ENCODE measurements around the gene SEC14L5. TPM values are rescaled to one million over a fixed set of nuclear protein-coding genes. Genes with fewer than 3 reads are reported as not detected.

Gene SEC14L5
- total RNA-seq, 2 experiments from 2014 or later, result 0.09 to 0.28 TPM

DNA sequence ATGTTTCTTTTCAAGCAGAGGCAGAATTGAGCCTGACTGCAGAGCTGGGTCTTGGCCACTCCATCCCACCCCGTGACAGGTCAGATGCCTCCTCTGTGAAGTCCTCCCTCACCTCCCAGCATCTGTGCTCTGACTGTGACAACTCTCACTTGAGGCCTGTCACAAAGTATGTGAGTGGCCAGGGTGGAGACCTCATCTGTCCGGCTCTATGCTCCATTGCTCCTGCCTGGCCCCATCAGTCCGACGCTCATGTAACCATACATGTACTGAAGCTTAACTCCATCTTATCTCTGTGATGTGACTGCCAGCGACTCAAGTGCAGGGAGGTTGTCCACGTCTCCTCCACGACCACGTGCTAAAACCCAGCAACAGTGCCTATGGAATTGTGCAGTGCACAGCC lies 24.7 kb upstream of the SEC14L5 start:
- ATAC-seq, result no peak
- no peaks in the 10 kb centered on the region for H3K9me3 Mint-ChIP-seq (ENCODE audit: low read depth)
- CTCF ChIA-PET, result no interaction called here
- intact Hi-C loops (cut with DNase I, micrococcal nuclease), result no loop called here
- H3K4me3 Mint-ChIP-seq, result no peak overlapping the region
- H3K4me1 Mint-ChIP-seq, result peaks cover 5% of the 10 kb centered on the region
- peaks cover 28% of the 10 kb centered on the region for H3K27me3 Mint-ChIP-seq
- POLR2A ChIA-PET, result no interaction called here
- no peaks in the 10 kb centered on the region for H3K36me3 Mint-ChIP-seq (ENCODE audit: low read depth)
- no peak overlapping the region for H3K27ac Mint-ChIP-seq
- DNase-seq, result no peak

GRCh38 chr16:4933871-4934395 lies 24.2 kb upstream of the SEC14L5 start:
- Mint-ChIP-seq H3K4me1 (peaks cover 5% of the 10 kb centered on the region), H3K27me3 (peaks cover 31% of the 10 kb centered on the region), H3K36me3 (ENCODE audit: low read depth) (no peaks in the 10 kb centered on the region), H3K27ac (no peak overlapping the region), H3K9me3 (ENCODE audit: low read depth) (no peaks in the 10 kb centered on the region), H3K4me3 (no peak overlapping the region)
- ATAC-seq (no peak), DNase-seq (no peak)
- intact Hi-C loops (cut with DNase I, micrococcal nuclease), result no loop called here
- POLR2A ChIA-PET, result no interaction called here
- CTCF ChIA-PET, result no interaction called here

DNA sequence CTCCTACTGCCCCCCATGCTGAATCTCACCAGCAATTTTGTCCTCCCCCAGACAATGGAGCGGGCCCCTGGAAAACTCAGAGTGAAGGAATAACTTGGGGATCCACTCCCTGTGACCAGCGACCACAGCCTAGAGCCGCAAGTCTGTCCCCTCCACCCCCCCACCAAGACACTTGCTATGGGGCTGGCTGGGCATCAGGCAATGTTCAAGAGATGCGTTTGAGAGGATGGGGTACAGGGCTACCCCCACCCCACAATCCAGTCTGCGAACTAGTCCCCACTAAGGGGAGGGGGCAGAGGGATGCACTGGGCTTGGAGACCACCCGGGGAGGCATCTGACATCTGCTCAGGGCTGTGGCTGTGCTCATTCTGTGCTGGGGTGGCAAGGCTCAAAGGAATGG lies 23.5 kb upstream of the SEC14L5 start:
- ChIA-PET POLR2A (no interaction called here), CTCF (no interaction called here)
- H3K9me3 Mint-ChIP-seq (ENCODE audit: low read depth), result no peaks in the 10 kb centered on the region
- H3K27ac Mint-ChIP-seq, result no peak overlapping the region
- ATAC-seq, result no peak
- H3K4me1 Mint-ChIP-seq, result peaks cover 5% of the 10 kb centered on the region
- intact Hi-C loops (cut with DNase I, micrococcal nuclease), result no loop called here
- H3K36me3 Mint-ChIP-seq (ENCODE audit: low read depth), result no peaks in the 10 kb centered on the region
- no peak overlapping the region for H3K4me3 Mint-ChIP-seq
- DNase-seq, result no peak
- H3K27me3 Mint-ChIP-seq, result peaks cover 31% of the 10 kb centered on the region

DNA sequence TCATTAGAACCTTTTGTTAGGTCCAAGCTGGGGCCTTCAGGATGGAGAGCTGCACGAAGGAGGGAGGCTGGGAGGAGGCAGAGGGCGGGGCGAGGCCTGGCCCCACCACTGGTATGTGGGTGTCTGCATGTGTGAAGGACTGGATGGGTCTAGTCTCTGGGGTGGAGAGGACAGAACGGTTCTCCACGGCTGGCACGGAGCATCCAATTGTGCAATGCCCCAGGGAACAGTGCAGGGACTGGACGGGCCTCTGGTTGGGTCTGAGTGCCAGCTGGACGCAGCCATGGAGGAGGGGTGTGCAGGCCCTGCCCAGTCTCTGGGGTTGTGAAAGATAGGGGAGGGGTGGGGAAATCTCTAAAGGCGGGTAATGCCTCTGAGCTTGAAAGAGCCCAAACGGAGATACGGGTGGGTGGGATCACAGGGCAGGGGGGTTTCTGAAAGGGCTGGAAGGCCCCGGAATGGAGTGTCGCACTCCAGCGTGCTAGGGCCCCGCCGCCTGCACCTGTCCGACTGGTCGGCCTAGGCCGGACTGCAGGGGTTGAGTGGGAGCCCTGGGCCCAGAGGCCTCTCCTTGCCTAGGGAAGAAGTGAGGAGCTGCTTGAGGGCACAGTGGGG lies 22.8 kb upstream of the SEC14L5 start:
- CTCF ChIA-PET, result no interaction called here
- no peaks in the 10 kb centered on the region for H3K9me3 Mint-ChIP-seq (ENCODE audit: low read depth)

DNA sequence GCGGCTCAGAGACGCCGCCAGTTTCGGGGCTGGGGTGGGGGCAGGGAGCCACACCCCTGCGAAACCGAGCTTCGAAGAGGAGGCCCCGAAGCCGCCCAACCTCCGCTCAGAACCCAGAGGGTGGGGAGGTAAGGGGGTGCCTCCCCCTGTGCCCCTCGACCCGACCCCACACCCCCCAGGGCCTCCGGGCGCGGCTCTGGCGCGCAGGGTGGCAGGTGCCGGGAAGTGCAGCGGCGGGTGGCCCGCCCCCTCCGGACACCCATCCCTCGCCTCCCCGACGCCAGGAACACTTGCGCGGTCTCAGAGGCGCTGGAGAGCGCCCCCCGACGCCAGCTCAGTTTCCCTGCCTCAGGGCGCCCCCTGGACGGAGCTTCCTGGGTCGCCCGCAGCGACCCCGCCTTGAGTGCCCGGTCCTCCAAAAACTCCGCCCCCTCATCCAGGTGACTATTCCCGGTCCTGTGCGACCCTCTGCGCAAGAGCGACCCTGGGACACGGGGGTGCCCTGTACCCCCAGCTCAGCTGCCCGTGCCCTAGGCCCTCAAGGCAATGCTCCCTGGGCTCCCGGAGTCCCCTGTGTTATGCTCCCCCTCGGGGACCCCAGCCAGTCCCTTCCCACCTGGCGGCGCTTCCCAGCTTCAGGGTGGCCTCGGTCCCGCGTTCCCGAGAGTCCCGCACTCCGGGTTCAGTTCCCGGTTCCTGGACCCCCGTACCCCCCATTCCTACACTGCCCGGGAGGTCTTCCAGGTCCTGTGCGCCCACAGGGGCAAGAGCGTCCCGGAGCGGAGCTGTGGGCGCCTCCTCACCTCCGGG lies 21.7 kb upstream of the SEC14L5 start:
- intact Hi-C loops (cut with DNase I, micrococcal nuclease), result no loop called here
- DNase-seq (peak; percentile 31), ATAC-seq (peak; percentile 39)
- ChIA-PET CTCF (interaction anchor here (1.5 kb wide), 1 partner anchor 19 kb away, joined by 5 read pairs; no protein-coding TSS in a partner anchor), POLR2A (no interaction called here)
- Mint-ChIP-seq H3K27ac (no peak overlapping the region), H3K4me1 (peaks cover 5% of the 10 kb centered on the region), H3K27me3 (peaks cover 34% of the 10 kb centered on the region), H3K4me3 (peak overlapping the region; percentile 44), H3K36me3 (ENCODE audit: low read depth) (no peaks in the 10 kb centered on the region), H3K9me3 (ENCODE audit: low read depth) (no peaks in the 10 kb centered on the region)

More for the DNA sequence above, 22.8 kb upstream of the SEC14L5 start:
- POLR2A ChIA-PET, result no interaction called here
- Mint-ChIP-seq H3K36me3 (ENCODE audit: low read depth) (no peaks in the 10 kb centered on the region), H3K4me3 (no peak overlapping the region), H3K27ac (no peak overlapping the region), H3K27me3 (peaks cover 31% of the 10 kb centered on the region), H3K4me1 (peaks cover 5% of the 10 kb centered on the region)
- DNase-seq, result no peak
- intact Hi-C loops (cut with DNase I, micrococcal nuclease), result no loop called here
- no peak for ATAC-seq

DNA sequence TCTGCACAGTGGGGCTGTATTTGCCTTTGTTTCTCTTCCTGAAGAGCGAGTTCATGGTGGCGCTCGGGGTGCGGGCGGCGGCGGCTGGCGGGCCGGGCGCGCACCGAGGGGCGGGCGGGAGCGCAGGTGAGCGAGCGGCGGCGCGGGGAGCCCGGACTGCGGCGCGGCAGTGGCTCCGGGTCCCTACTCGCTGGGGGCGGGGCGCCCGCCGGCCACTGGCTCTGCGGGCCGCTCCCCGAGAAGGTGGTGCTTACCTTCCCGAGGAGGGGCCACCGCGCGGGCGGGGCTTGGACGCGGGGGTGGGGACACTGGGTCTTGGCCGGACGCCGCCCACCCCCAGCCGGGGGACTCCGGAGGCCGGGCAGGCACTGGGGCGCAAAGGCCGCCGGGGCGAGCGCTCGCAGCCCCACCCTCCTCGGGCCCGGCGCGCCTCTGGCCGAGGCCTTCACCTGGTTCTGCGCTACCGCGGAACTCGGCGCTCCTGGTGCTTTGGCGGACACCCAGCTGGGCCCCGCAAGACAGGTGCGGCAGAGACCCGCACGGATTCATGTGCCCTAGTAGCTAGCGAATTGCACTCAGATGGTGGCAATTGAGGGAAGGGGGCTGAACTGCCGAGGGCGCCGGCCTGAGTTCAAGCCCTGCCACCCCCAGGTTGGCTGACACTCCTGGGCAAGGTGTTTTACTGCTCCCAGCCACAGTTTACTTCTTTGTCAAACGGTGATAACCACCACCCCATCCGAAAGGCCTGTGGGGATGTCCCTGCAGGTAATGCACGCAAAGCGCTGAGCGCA lies 20.9 kb upstream of the SEC14L5 start, which contains the start of gene PPL:
TSS of gene PPL (minus strand) at position 158 of the 791 bp plus-strand sequence. CDS start at position 55, 103 bp downstream.
- H3K27ac Mint-ChIP-seq, result no peak within 1 kb of the TSS
- no peaks in the 10 kb centered on the region for H3K36me3 Mint-ChIP-seq (ENCODE audit: low read depth)

DNA sequence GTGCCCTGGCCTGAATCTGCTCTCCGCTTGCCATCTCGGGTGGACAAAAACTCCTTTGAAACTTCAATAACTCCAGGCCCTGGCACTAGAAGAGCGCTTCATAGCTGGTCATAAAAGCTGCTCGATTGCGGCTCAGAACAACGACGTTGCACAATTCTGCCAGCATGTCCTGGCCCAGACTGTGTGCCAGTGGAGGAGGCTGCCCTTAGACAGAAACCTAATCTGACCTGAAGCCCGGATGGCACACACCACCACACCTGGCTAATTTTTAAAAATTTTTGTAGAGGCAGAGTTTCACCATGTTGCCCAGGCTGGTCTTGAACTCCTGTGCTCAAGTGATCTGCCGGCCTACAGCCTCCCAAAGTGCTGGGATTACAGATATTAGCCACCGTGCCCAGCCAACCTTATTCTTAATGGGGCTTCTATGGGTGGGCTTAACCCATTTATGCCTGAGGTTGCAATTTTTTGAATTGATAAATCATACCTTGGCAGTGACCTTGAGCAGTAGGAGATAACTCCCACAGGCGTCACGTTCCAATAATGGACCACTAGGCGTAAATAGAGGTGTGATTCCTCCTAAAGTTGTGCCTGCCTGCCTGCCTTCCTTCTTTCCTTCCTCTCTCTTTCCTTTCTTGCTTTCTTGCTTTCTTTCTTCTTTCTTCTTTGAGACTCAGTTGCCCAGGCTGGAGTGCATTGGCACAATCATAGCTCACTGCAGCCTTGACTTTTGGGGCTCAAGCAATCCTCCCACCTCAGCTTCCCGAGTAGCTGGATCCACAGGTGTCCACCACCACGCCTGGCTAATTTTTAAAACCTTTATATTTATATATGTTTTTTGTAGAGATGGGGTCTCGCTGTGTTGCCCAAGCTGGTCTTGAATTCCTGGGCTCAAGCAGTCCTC lies 20.1 kb upstream of the SEC14L5 start:
- Mint-ChIP-seq H3K4me3 (no peak overlapping the region), H3K36me3 (ENCODE audit: low read depth) (no peaks in the 10 kb centered on the region), H3K27ac (no peak overlapping the region), H3K9me3 (ENCODE audit: low read depth) (no peaks in the 10 kb centered on the region), H3K4me1 (peaks cover 5% of the 10 kb centered on the region), H3K27me3 (peaks cover 32% of the 10 kb centered on the region)
- intact Hi-C loops (cut with DNase I, micrococcal nuclease), result no loop called here
- ChIA-PET POLR2A (no interaction called here), CTCF (interaction anchor here (1.5 kb wide), 1 partner anchor 18 kb away, joined by 5 read pairs; no protein-coding TSS in a partner anchor)
- ATAC-seq (no peak), DNase-seq (no peak)

More for the DNA sequence above, 20.9 kb upstream of the SEC14L5 start, which contains the start of gene PPL:
- peaks cover 5% of the 10 kb centered on the region for H3K4me1 Mint-ChIP-seq
- H3K4me3 Mint-ChIP-seq, result peak within 1 kb of the TSS; percentile 44
- intact Hi-C loops (cut with DNase I, micrococcal nuclease), result no loop called here
- POLR2A ChIA-PET, result no interaction called here
- peak; percentile 19 for DNase-seq
- H3K9me3 Mint-ChIP-seq (ENCODE audit: low read depth), result no peaks in the 10 kb centered on the region
- H3K27me3 Mint-ChIP-seq, result peaks cover 34% of the 10 kb centered on the region
- peak; percentile 33 for ATAC-seq
- CTCF ChIA-PET, result interaction anchor here (1.5 kb wide), 1 partner anchor 18 kb away, joined by 5 read pairs; no protein-coding TSS in a partner anchor

DNA sequence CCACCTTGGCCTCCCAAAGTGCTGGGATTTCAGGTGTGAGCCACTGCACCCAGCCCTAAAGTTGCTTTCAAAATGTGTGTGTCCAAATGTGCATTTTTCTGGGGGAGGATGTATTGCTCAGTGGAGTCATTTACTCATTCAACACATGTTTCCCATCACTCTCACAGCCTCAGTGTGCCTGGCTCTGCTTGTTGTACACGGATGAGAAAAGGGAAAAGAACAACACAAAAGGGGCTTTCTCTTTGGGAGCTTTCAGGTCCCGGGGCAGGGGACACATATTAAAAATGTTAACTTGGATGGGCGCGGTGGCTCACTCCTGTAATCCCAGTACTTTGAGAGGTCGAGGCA lies 19.5 kb upstream of the SEC14L5 start:
- Mint-ChIP-seq H3K27me3 (peaks cover 29% of the 10 kb centered on the region), H3K9me3 (ENCODE audit: low read depth) (no peaks in the 10 kb centered on the region), H3K27ac (no peak overlapping the region), H3K4me3 (no peak overlapping the region), H3K4me1 (peaks cover 5% of the 10 kb centered on the region), H3K36me3 (ENCODE audit: low read depth) (no peaks in the 10 kb centered on the region)
- DNase-seq (no peak), ATAC-seq (no peak)
- POLR2A ChIA-PET, result no interaction called here
- intact Hi-C loops (cut with DNase I, micrococcal nuclease), result no loop called here
- CTCF ChIA-PET, result no interaction called here

GRCh38 chr16:4940719-4941118 lies 17.4 kb upstream of the SEC14L5 start:
- intact Hi-C loops (cut with DNase I, micrococcal nuclease), result no loop called here
- Mint-ChIP-seq H3K27me3 (peaks cover 21% of the 10 kb centered on the region), H3K36me3 (ENCODE audit: low read depth) (no peaks in the 10 kb centered on the region), H3K4me3 (no peak overlapping the region), H3K9me3 (ENCODE audit: low read depth) (no peaks in the 10 kb centered on the region), H3K4me1 (peaks cover 5% of the 10 kb centered on the region), H3K27ac (no peak overlapping the region)
- POLR2A ChIA-PET, result no interaction called here
- CTCF ChIA-PET, result no interaction called here
- DNase-seq (no peak), ATAC-seq (no peak)

DNA sequence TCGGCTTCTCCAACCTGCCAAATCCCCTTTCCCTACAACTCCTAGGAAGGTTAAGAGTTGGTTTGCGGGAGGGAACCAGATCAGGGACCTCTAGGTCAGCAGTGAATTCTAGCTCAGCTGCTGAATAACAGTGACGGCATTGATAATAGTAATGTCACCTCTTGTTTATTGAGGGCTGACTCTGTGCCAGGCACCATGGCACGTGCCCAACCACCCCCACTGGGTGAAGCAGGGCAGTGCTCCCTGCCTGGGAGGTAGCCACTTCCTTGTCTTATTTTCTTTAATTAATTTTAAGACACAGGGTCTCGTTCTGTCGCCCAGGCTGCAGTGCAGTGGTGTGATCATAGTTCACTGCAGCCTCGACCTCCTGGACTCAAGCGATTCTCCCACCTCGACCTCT lies 15.6 kb upstream of the SEC14L5 start:
- CTCF ChIA-PET, result interaction anchor here (0.6 kb wide), 1 partner anchor 392 kb away, joined by 3 read pairs; no protein-coding TSS in a partner anchor

More for the DNA sequence above, 15.6 kb upstream of the SEC14L5 start:
- Mint-ChIP-seq H3K4me1 (peaks cover 2% of the 10 kb centered on the region), H3K27me3 (peaks cover 19% of the 10 kb centered on the region), H3K27ac (no peak overlapping the region), H3K36me3 (ENCODE audit: low read depth) (no peaks in the 10 kb centered on the region), H3K9me3 (ENCODE audit: low read depth) (no peaks in the 10 kb centered on the region), H3K4me3 (no peak overlapping the region)
- POLR2A ChIA-PET, result no interaction called here
- intact Hi-C loops (cut with DNase I, micrococcal nuclease), result no loop called here
- no peak for DNase-seq
- no peak for ATAC-seq
